ENCODE measurements around the gene ARSJ. TPM values are rescaled to one million over a fixed set of nuclear protein-coding genes. Genes with fewer than 3 reads are reported as not detected.

The ARSJ gene
- polyA plus RNA-seq, 3 donors = 16.8 to 21.3 (median 19.2) TPM

- DNase-seq = no peak
Measured at GRCh38 chr4:113907559-113907958, 71.9 kb downstream of the ARSJ start.

- no peak for DNase-seq
Measured at GRCh38 chr4:113905301-113905700, 74.1 kb downstream of the ARSJ start.

DNA sequence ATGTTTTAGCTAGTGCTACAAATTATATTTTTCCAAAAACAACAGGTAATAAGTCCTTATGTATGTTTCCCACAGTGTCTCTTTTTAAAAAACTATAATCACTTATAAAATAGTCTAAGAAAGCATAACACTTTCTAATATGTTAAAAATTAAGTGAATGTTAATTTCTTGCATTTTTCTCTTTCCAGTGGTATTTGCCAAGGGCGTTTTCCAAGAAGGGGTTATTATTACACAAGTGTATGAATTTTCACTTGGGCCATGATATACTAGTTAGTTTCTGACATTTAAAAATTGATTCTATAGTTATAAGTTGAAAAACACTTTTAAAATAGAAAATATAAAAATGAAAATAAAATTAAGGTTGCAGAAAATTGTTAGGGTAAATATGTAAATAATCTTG lies 74.6 kb downstream of the ARSJ start:
- DNase-seq = no peak

DNA sequence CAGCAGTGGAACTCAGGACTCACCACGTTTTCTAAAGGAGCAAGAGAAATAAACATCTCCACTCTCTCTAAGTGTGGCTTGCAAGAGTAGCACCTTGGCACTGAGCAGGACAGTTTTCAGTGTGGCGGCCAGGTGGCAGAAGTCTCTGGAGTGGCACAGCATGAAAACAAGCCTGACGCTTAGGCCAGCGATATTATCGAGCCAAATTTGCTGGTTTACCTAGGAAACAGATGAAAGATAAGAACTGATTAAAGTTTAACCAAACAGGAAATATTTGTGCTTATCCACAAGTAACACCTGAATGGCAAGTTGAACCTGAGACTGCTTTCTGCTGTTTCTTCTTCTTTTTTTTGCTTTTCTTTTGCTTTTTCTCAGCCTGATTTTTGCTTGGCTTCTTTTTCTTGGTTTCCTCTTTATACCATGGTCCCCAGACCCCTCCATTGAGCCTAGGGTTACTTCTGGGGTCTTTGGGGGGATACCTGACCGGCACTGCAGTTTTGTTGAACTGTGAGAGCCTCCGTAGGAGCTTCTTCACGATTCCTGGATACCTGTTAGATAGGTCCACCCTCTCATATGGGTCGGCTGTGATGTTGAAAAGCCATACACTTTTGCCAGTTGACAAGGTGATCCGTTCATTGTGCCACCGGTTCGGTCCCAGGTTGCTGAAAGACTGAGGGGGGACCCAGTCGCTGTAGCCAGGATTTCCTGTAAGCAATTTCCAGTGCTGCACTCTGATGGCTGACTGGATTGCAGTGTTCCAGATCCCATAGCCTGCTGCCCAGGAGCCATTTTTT lies 77.3 kb downstream of the ARSJ start:
- DNase-seq = peak; percentile 52

GRCh38 chr4:113899271-113900070 lies 80.0 kb downstream of the ARSJ start:
- no peak for DNase-seq

DNA sequence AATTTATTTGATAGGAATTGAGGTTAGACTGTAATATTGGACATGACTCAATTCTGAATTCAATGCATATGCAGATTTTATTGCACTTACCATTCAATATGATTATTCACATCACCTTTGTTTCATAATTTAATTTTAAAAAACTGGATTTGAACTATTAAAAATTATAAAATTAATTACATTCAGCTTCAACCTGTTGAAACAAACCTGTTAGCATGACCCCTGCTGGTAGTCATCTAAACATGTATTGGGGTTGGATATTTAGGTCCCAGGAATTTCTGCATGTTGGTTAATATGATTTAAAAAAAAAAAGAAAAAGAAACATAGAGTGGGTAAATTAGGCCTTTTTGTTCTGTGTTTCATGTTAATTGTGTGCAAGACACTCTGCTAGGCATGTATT lies 85.9 kb downstream of the ARSJ start:
- no peak for DNase-seq

DNA sequence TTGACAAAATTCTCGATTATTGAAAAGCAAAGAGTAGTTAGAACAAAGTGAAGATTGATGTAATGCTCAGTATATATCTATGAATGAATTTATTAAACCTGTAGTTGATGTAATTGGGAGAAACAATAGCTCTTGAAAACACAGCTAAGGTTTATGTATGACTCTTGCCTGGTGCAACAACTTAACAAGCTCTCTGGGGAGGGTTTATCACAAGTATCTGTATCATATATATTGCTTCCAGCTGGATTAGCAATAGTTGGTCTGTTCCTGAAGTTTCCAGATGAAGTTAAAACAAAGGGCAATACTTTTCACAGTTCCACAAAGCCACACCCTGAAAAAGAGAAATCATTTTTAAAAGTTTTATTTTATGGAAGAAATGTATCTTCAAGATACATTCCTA lies 91.4 kb downstream of the ARSJ start:
- DNase-seq = no peak

DNA sequence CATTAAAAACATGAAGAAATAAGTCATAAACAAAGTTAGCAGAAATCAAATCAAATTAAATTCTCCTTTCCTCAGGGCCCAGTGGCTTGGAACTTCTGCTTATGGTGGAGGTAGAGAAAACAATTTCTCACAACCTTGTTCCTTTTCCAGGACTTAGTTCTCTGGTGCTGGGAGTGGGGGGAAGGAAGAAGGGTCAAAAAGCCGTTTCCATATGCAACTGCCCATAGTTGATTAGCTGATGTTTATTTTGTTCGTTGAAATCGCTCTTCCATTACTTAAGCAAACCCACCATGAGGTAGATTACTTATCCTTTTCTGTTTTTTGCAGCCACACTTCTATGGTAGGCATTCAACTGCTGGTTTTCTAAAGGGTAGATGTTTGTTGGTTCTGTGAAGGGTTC lies 94.2 kb downstream of the ARSJ start:
- no peak for DNase-seq

DNA sequence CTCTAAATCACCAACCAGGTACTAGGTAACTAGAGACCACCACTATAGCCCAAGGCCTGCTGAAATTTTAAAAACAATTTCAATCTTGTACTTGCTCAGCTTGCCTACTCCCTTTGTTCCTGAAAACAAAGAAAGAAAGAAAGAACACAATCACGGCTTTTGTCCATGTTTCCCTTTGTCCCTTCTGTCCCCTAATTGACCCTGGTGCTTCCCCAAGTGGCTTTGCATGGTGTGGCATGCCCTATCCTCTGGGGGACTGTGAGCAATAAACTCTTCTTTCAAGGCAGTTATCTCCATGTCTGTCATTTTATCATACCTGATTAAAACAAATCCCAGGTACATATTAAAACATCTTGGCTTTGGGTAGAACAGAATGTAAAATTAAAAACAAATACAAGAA lies 94.8 kb downstream of the ARSJ start:
- no peak for DNase-seq

DNA sequence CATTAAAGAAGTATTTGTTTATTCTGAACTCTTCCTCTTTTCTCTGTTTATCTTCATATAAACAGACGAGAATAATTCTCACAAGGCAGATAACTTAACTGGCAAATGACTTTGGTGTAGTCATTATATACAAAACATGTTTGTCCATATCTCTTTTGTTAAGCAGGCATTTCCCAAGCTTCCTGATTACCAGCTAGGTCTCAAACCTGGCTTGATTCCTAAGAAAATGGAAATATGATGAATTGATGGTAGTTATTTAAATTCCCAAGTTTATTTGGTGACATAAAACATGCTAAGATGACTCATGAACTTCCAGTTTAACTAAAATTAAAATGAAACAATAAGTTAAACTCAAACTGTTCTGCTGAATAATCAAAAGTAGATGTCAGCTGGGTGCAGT lies 96.8 kb downstream of the ARSJ start:
- no peak for DNase-seq

DNA sequence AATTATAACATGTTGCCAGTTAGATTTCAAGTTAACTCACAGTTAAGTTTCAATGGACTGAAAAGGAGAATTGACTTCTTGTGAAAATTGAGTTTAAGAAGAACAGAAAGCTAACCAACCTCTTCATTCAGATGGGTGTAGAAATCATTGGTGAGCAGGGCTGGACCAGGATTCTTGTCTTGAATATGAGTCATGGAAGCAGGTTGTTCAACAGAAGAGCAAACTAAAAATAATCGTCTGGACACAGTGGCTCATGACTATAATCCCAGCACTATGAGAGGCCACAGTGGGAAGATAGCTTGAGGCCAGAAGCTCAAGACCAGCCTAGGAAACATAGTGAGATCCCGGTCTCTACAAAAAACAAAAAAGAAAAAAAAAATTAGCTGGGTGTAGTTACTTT lies 98.2 kb downstream of the ARSJ start:
- DNase-seq = no peak

DNA sequence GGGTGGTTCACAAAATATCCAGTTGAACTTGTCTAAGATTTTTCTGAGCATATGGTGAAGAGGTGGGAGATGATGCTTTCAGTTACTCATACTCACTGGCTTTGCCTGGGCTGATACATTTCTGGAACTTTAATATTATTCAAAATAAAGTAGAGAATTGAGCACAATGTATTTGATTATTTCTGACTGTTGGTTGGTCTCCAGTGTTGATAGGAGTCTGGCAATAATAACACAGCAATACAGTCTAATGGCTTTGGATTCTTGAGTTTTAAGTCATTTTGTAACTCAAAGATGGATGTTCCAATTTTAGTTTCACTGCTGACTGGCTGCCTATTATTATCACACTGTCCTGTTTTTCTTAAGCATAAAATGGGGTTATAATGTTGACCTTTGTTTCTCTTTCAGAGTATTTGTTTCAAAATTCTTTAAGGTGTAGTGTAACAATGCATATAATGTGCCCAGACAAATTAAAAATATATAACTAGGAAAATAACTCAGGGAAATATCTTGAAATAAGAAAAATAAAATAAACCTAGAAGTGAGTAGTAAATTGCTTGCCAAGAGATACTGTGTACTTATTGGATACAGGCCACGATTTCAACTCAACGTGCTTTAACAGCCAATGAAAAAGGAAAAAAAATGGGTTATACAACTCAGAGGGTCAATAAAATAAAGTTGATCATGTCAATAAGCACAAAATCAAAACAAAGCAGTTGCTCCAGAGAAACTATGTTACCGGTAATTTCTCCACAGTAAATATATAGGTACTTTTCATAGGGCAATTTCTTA lies 99.0 kb downstream of the ARSJ start:
- no peak for DNase-seq

- peak; percentile 11 for DNase-seq
Measured at GRCh38 chr4:113878668-113879067, 100.8 kb downstream of the ARSJ start.

DNA sequence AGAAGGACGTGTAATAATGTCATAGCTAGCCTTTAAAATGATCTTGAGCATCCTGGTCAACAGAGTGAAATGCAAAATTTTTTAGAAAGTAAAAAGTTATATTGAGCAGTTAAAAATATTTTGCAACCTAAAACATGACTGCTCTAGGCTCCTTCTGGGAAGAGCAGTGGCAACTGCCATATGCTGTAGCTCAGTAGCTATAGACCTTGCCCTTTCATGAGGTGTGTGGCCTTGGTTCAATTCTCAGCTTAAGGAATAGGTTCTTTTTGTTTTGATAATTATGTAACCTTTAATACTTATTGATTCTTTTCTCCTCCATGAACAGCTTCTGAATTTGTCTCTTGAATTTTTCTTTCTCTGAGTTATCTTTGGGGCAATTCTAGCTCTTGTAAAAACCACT lies 105.0 kb downstream of the ARSJ start:
- DNase-seq = no peak

DNA sequence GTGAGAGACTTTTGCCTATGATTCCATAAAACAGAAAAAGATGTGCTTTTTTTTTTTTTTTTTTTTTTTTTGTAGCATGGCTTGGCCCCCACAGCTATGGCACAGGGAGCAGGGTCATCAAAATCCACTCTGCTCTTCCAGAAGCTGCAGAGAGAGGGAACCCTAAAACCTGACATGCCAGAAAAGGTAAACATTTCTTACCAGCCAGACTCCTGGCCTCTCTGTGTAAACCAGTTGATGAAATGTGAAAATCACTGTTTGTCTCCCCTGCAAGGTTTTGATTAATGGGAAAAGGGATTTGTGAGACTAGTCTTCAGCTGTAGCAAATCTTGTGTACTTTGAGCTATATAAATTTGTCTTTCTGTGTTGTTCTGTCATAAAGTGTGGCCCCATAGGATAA lies 105.9 kb downstream of the ARSJ start:
- no peak for DNase-seq

DNA sequence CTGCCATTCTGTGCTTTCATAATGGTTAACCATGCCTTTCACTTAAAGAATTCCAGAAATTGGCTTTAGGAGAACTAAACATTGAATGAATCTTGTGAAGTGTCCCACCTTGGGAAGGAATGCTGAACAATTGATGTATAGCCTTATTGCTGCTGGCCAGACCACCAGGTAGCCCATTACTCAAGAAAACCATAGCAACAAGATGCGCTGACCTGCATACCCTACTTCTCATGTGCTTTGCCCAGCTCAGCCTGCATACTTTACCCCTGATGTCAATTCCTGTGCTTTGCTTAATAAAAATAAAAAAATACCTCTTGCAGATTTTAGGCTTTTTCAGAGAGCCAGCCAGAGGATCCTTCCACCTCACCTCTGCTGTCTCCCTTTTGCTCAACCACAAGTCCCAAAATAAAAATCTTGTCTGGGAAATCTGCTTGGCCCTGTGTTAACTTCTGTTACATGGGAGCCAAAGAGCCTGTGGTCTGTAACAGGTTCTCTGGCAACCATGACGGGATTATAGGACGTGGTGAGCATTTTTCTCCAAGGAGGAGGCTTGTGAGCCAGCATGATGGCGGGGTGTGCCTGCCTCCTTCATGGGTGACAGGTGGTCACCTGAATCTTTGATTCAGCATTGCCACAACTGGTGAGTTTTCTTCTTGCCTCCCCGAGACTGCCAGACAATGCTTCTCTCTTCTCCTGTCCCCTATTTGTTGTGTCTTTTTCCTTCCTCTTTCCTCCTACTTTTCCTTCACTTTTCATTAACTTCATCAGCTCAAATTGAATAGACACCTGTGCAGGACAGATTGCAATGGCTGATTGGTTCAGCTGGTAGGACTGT lies 106.8 kb downstream of the ARSJ start:
- no peak for DNase-seq

DNA sequence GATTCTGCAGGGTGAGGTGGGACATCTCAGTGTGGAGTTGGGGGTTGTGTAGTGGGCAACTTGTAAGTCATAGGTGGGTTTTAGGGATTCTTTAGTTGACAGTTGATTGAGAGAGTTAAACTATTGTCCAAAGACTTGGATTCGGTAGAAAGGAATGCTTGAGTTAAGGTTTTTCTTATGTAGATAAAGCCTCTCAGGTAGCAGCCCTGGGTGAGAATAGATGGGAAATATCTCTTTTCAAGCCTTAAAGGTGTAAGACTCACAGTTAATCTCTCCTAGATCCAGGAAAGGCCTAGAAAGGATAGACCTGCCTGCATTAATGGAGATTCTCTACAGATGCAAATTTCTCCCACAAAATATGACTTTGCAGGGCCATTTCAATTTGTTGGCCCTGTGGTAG lies 108.4 kb downstream of the ARSJ start:
- no peak for DNase-seq

GRCh38 chr4:113869743-113870375 lies 109.6 kb downstream of the ARSJ start:
- DNase-seq = no peak

GRCh38 chr4:113866611-113867010 lies 112.8 kb downstream of the ARSJ start:
- no peak for DNase-seq

DNA sequence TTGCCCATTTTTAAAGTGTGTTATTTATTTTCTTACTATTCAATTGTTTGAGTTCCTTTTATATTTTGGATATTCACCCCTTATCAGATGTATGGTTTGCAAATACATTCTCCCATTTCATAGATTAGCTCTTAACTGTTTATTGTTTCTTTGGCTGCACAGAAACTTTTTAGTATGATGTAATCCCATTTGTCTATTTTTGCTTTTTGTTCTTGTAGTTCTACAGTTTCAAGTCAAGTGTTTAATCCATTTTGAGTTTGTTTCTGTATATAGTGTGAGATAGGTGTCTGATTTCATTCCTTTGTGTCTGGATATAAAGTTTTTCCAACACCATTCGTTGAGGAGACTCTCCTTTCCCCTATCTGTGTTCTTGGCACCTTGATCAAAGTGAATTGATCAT lies 120.5 kb downstream of the ARSJ start:
- no peak for DNase-seq

- no peak for DNase-seq
Measured at GRCh38 chr4:113851816-113852215, 127.6 kb downstream of the ARSJ start.

Measured in renal pelvis (tissue), 4 donors.